Muscle layer of duodenum (tissue), 2 donors: Measurements from ENCODE around the gene VGLL1.

Experiments
- H3K27ac ChIP-seq: one replicate; pipeline ENCODE4 v1.7.0; 2013; ENCODE audit warnings: mild to moderate bottlenecking, low read length
- H3K27me3 ChIP-seq: one replicate; pipeline ENCODE4 v1.7.0; 2013; ENCODE audit warnings: low read depth, mild to moderate bottlenecking, control low read depth, low read length
- H3K36me3 ChIP-seq, 2 donors: one replicate each; pipeline ENCODE4 v1.7.0; 2013; ENCODE audit warnings: low read length in 2 of 2, control low read depth in 1 of 2, mild to moderate bottlenecking in 1 of 2; ENCODE audit not compliant: insufficient read depth in 2 of 2, control insufficient read depth in 1 of 2
- H3K4me1 ChIP-seq, 2 donors: one replicate each; pipeline ENCODE4 v1.7.0; 2013; ENCODE audit warnings: low read length in 2 of 2, mild to moderate bottlenecking in 2 of 2, control low read depth in 1 of 2, moderate library complexity in 1 of 2; ENCODE audit not compliant: insufficient read depth in 2 of 2, control insufficient read depth in 1 of 2
- H3K4me3 ChIP-seq, 2 donors: one replicate each; pipeline ENCODE4 v1.7.0; 2013; ENCODE audit warnings: low read length in 2 of 2, low read depth in 1 of 2, mild to moderate bottlenecking in 1 of 2
- H3K9me3 ChIP-seq, 2 donors: one replicate each; pipeline ENCODE4 v1.7.0; 2013; ENCODE audit warnings: low read length in 2 of 2, control low read depth in 1 of 2, mild to moderate bottlenecking in 1 of 2; ENCODE audit not compliant: control insufficient read depth in 1 of 2
- donor health status: healthy.

The VGLL1 gene

GRCh38 chrX:136525738-136526606, 6.0 kb upstream of the VGLL1 start:
- no peaks in the 10 kb centered on the region for H3K36me3 ChIP-seq
- H3K27ac ChIP-seq = no peak overlapping the region
- H3K4me3 ChIP-seq = no peak overlapping the region
- peaks cover 3 to 4% of the 10 kb centered on the region in 2 donors for H3K4me1 ChIP-seq
- H3K9me3 ChIP-seq = no peaks in the 10 kb centered on the region
- H3K27me3 ChIP-seq = no peaks in the 10 kb centered on the region

GRCh38 chrX:136528645-136529315, 3.2 kb upstream of the VGLL1 start:
- H3K9me3 ChIP-seq = no peaks in the 10 kb centered on the region
- H3K27me3 ChIP-seq = no peaks in the 10 kb centered on the region
- H3K36me3 ChIP-seq = no peaks in the 10 kb centered on the region
- no peak overlapping the region for H3K27ac ChIP-seq
- H3K4me3 ChIP-seq = no peak overlapping the region
- H3K4me1 ChIP-seq = peaks cover 3 to 4% of the 10 kb centered on the region in 2 donors

GRCh38 chrX:136529795-136530194, 2.2 kb upstream of the VGLL1 start:
- Histone ChIP-seq H3K4me1 (peaks cover 3 to 4% of the 10 kb centered on the region in 2 donors), H3K36me3 (no peaks in the 10 kb centered on the region), H3K9me3 (no peaks in the 10 kb centered on the region), H3K27me3 (no peaks in the 10 kb centered on the region), H3K4me3 (no peak overlapping the region), H3K27ac (no peak overlapping the region)

- Histone ChIP-seq H3K36me3 (no peaks in the 10 kb centered on the region), H3K9me3 (no peaks in the 10 kb centered on the region), H3K27ac (no peak overlapping the region), H3K4me3 (no peak overlapping the region), H3K27me3 (no peaks in the 10 kb centered on the region), H3K4me1 (no peaks in the 10 kb centered on the region)
These were observed 2.1 kb downstream of the VGLL1 start for GRCh38 chrX:136534131-136534530.

- Histone ChIP-seq H3K4me3 (no peak overlapping the region), H3K27ac (no peak overlapping the region), H3K36me3 (no peaks in the 10 kb centered on the region), H3K9me3 (no peaks in the 10 kb centered on the region), H3K4me1 (no peaks in the 10 kb centered on the region), H3K27me3 (no peaks in the 10 kb centered on the region)
These were observed 6.8 kb downstream of the VGLL1 start for GRCh38 chrX:136538811-136539210.

GRCh38 chrX:136540226-136540625, 8.2 kb downstream of the VGLL1 start:
- Histone ChIP-seq H3K9me3 (no peaks in the 10 kb centered on the region), H3K27ac (no peak overlapping the region), H3K27me3 (no peaks in the 10 kb centered on the region), H3K36me3 (no peaks in the 10 kb centered on the region), H3K4me3 (no peak overlapping the region), H3K4me1 (no peaks in the 10 kb centered on the region)

- no peaks in the 10 kb centered on the region for H3K4me1 ChIP-seq
- no peaks in the 10 kb centered on the region for H3K27me3 ChIP-seq
- no peak overlapping the region for H3K27ac ChIP-seq
- no peaks in the 10 kb centered on the region for H3K36me3 ChIP-seq
- H3K9me3 ChIP-seq = no peaks in the 10 kb centered on the region
- no peak overlapping the region for H3K4me3 ChIP-seq
These were observed 9.3 kb downstream of the VGLL1 start for GRCh38 chrX:136541294-136541693.

GRCh38 chrX:136542281-136542680, 10.3 kb downstream of the VGLL1 start:
- H3K9me3 ChIP-seq = no peaks in the 10 kb centered on the region
- no peaks in the 10 kb centered on the region for H3K27me3 ChIP-seq
- H3K27ac ChIP-seq = no peak overlapping the region
- no peaks in the 10 kb centered on the region for H3K36me3 ChIP-seq
- H3K4me3 ChIP-seq = no peak overlapping the region
- H3K4me1 ChIP-seq = no peaks in the 10 kb centered on the region

- Histone ChIP-seq H3K4me1 (no peaks in the 10 kb centered on the region), H3K36me3 (no peaks in the 10 kb centered on the region), H3K4me3 (no peak overlapping the region), H3K27ac (no peak overlapping the region), H3K27me3 (no peaks in the 10 kb centered on the region), H3K9me3 (no peaks in the 10 kb centered on the region)
These were observed 14.4 kb downstream of the VGLL1 start for GRCh38 chrX:136546371-136546781.

GRCh38 chrX:136549226-136549625, 17.2 kb downstream of the VGLL1 start:
- Histone ChIP-seq H3K27me3 (no peaks in the 10 kb centered on the region), H3K27ac (no peak overlapping the region), H3K36me3 (no peaks in the 10 kb centered on the region), H3K9me3 (no peaks in the 10 kb centered on the region), H3K4me1 (no peaks in the 10 kb centered on the region), H3K4me3 (no peak overlapping the region)

- Histone ChIP-seq H3K4me1 (no peaks in the 10 kb centered on the region), H3K27ac (no peak overlapping the region), H3K36me3 (no peaks in the 10 kb centered on the region), H3K9me3 (no peaks in the 10 kb centered on the region), H3K4me3 (no peak overlapping the region), H3K27me3 (no peaks in the 10 kb centered on the region)
These were observed 19.4 kb downstream of the VGLL1 start for GRCh38 chrX:136551410-136551809.
